Testis (tissue), 2 donors: ENCODE measurements around the gene ZNF500.

Source experiments
- POLR2A ChIP-seq: fragments of 450-650 bp; IDR thresholded peaks from one replicate; pipeline ENCODE4 v1.6.1; 2017; ENCODE audit warnings: antibody characterized with exemption, mild to moderate bottlenecking, moderate library complexity
- TF ChIP-seq, protein P1 (sequence below), 3 experiments: fragments of 450-650 bp in 2 of 3; fragments of 200-600 bp in 1 of 3; sonication (generic) in 1 of 3; IDR thresholded peaks; one replicate each; pipeline ENCODE4 v1.5.1; 2016 to 2019; ENCODE audit warnings: antibody characterized with exemption in 3 of 3, mild to moderate bottlenecking in 2 of 3, moderate library complexity in 1 of 3

- TF ChIP-seq, protein P1, sequence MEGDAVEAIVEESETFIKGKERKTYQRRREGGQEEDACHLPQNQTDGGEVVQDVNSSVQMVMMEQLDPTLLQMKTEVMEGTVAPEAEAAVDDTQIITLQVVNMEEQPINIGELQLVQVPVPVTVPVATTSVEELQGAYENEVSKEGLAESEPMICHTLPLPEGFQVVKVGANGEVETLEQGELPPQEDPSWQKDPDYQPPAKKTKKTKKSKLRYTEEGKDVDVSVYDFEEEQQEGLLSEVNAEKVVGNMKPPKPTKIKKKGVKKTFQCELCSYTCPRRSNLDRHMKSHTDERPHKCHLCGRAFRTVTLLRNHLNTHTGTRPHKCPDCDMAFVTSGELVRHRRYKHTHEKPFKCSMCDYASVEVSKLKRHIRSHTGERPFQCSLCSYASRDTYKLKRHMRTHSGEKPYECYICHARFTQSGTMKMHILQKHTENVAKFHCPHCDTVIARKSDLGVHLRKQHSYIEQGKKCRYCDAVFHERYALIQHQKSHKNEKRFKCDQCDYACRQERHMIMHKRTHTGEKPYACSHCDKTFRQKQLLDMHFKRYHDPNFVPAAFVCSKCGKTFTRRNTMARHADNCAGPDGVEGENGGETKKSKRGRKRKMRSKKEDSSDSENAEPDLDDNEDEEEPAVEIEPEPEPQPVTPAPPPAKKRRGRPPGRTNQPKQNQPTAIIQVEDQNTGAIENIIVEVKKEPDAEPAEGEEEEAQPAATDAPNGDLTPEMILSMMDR (IDR thresholded peaks at IDR 0.05): no peak
- TF ChIP-seq POLR2A: no peak
Measured at GRCh38 chr16:4796982-4797804, 30.2 kb upstream of the ZNF500 start.
